Testis (tissue), 3 donors: Measurements from ENCODE around the gene KRT6A. TPM values are rescaled to one million over a fixed set of nuclear protein-coding genes. Genes with fewer than 3 reads are reported as not detected.

Experiments used
- DNase-seq: peaks from one replicate; pipeline ENCODE4 v3.0.0-alpha.2; 2019
- H3K27ac ChIP-seq, 2 donors: fragments of 200-600 bp; sonication (generic); one replicate each; pipeline ENCODE4 v1.5.1; 2019
- H3K27me3 ChIP-seq: fragments of 200-600 bp; sonication (generic); one replicate; pipeline ENCODE4 v1.5.1; 2019
- H3K36me3 ChIP-seq: fragments of 200-600 bp; sonication (generic); one replicate; pipeline ENCODE4 v1.5.1; 2017; ENCODE audit warnings: low read depth; ENCODE audit errors: missing control alignments
- H3K4me1 ChIP-seq: fragments of 200-600 bp; sonication (generic); one replicate; pipeline ENCODE4 v1.5.1; 2019
- H3K4me3 ChIP-seq, 2 donors: fragments of 200-600 bp; sonication (generic); one replicate each; pipeline ENCODE4 v1.5.1; 2017 to 2019
- H3K9me3 ChIP-seq: fragments of 200-600 bp; sonication (generic); one replicate; pipeline ENCODE4 v1.5.1; 2017
- POLR2A ChIP-seq: fragments of 450-650 bp; IDR thresholded peaks from one replicate; pipeline ENCODE4 v1.6.1; 2017; ENCODE audit warnings: antibody characterized with exemption, mild to moderate bottlenecking, moderate library complexity
- WGBS, 2 donors: methylation state at CpG; one replicate each; pipeline ENCODE4 v1.1.5; 2018; 5-methylcytosine and 5-hydroxymethylcytosine counted together
- intact Hi-C: fragments of 100-400 bp; cut with DNase I; formaldehyde crosslinking; loops from one replicate; pipeline ENCODE4 v1.15.1; 2023; ENCODE audit warnings: low total_unique reads
- polyA plus RNA-seq: library from polyadenylated mRNA; stranded (reverse); fragments of 350-450 nt; fragmentation: Illumina TruSeq; extraction: RNeasy Lipid Tissue Mini Kit (QIAGEN cat#74804); gene quantifications from one replicate; pipeline ENCODE4 v1.2.3, GENCODE V29; 2014; ENCODE audit warnings: low read depth, low replicate concordance; ENCODE audit not compliant: insufficient read depth
- total RNA-seq, 2 donors: library from RNA; depleted of rRNA; stranded (reverse); fragments of >200 nt; gene quantifications; one replicate each; pipeline ENCODE4 v1.2.3, GENCODE V29; 2016
- TF ChIP-seq, protein P1 (sequence below), 3 experiments: fragments of 450-650 bp in 2 of 3; fragments of 200-600 bp in 1 of 3; sonication (generic) in 1 of 3; IDR thresholded peaks; one replicate each; pipeline ENCODE4 v1.5.1; 2016 to 2019; ENCODE audit warnings: antibody characterized with exemption in 3 of 3, mild to moderate bottlenecking in 2 of 3, moderate library complexity in 1 of 3

The KRT6A gene
- total and polyA plus RNA-seq, 3 donors from 2014 or later: 0.19 to 1.5 (median 0.63) TPM

- WGBS, 2 donors: 88 to 92% methylated on average over 3 of the region's 3 CpGs
- Histone ChIP-seq H3K4me3 (no peak overlapping the region), H3K36me3 (no peaks in the 10 kb centered on the region), H3K4me1 (no peaks in the 10 kb centered on the region), H3K9me3 (no peaks in the 10 kb centered on the region), H3K27me3 (no peaks in the 10 kb centered on the region), H3K27ac (no peak overlapping the region)
- intact Hi-C loops: no loop called here
- TF ChIP-seq, protein P1, sequence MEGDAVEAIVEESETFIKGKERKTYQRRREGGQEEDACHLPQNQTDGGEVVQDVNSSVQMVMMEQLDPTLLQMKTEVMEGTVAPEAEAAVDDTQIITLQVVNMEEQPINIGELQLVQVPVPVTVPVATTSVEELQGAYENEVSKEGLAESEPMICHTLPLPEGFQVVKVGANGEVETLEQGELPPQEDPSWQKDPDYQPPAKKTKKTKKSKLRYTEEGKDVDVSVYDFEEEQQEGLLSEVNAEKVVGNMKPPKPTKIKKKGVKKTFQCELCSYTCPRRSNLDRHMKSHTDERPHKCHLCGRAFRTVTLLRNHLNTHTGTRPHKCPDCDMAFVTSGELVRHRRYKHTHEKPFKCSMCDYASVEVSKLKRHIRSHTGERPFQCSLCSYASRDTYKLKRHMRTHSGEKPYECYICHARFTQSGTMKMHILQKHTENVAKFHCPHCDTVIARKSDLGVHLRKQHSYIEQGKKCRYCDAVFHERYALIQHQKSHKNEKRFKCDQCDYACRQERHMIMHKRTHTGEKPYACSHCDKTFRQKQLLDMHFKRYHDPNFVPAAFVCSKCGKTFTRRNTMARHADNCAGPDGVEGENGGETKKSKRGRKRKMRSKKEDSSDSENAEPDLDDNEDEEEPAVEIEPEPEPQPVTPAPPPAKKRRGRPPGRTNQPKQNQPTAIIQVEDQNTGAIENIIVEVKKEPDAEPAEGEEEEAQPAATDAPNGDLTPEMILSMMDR (IDR thresholded peaks at IDR 0.05): no peak
- no peak for TF ChIP-seq POLR2A
- no peak for DNase-seq
Observed at GRCh38 chr12:52519387-52519703, 26.3 kb upstream of the KRT6A start.

DNA sequence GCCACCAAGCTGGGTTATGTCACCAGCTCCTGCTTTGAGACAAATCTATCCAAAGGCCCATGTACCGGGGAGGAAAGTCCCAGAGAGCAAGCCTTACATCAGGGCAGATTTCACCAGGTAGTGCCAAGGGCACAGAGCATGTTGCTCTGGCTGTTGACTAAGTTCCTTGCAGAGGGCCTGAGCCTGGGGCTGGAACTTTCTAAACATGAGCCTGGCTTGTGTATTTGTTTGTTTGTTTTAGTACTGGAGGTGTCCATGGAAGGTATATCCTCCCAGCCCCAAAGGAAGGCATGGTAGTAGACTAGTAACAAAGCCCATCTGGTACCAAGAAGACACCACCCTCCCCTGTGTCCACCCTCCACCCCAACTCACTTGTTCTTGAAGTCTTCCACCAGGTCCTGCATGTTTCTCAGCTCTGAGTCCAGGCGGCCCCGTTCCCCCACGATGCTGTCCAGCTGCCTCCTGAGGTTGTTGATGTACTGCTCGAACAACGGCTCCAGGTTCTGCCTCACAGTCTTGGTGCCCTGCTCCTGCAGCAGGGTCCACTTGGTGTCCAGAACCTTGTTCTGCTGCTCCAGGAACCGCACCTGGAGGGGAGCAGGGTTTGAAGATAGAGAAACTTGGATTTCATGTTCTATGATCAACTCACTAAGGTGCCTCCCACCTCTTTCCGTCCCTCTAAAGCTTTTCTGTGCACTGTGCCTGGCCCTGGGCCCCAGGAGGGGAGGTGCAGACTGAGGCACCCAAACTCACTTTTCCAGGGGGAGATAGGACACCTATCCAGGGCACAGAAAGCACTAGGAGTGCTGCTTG is 25.7 kb upstream of the KRT6A start:
- no peaks in the 10 kb centered on the region for H3K27me3 ChIP-seq
- no peak overlapping the region for H3K27ac ChIP-seq
- DNase-seq: peak; percentile 4
- no peaks in the 10 kb centered on the region for H3K36me3 ChIP-seq
- intact Hi-C loops: no loop called here
- H3K4me1 ChIP-seq: no peaks in the 10 kb centered on the region
- WGBS, 2 donors: 86 to 96% methylated on average over 4 to 8 of the region's 8 CpGs
- TF ChIP-seq POLR2A: no peak
- TF ChIP-seq, protein P1 (IDR thresholded peaks at IDR 0.05): no peak
- H3K4me3 ChIP-seq: no peak overlapping the region
- H3K9me3 ChIP-seq: no peaks in the 10 kb centered on the region

- no peak for DNase-seq
- H3K9me3 ChIP-seq: no peaks in the 10 kb centered on the region
- no peak for TF ChIP-seq POLR2A
- TF ChIP-seq, protein P1 (IDR thresholded peaks at IDR 0.05): no peak
- H3K4me3 ChIP-seq: no peak overlapping the region
- no peaks in the 10 kb centered on the region for H3K4me1 ChIP-seq
- H3K27me3 ChIP-seq: no peaks in the 10 kb centered on the region
- intact Hi-C loops: no loop called here
- WGBS, 2 donors: 95 to 99% methylated on average over 5 of the region's 5 CpGs
- H3K27ac ChIP-seq: no peak overlapping the region
- no peaks in the 10 kb centered on the region for H3K36me3 ChIP-seq
Observed at GRCh38 chr12:52517888-52518287, 24.8 kb upstream of the KRT6A start.

- 94 to 95% methylated on average over 13 to 14 of the region's 14 CpGs for WGBS, 2 donors
- H3K36me3 ChIP-seq: no peaks in the 10 kb centered on the region
- no peaks in the 10 kb centered on the region for H3K4me1 ChIP-seq
- H3K27me3 ChIP-seq: no peaks in the 10 kb centered on the region
- DNase-seq: peak; percentile 7
- no peak overlapping the region for H3K27ac ChIP-seq
- H3K4me3 ChIP-seq: no peak overlapping the region
- no peak for TF ChIP-seq POLR2A
- TF ChIP-seq, protein P1 (IDR thresholded peaks at IDR 0.05): no peak
- no peaks in the 10 kb centered on the region for H3K9me3 ChIP-seq
- intact Hi-C loops: no loop called here
Observed at GRCh38 chr12:52517005-52517835, 24.2 kb upstream of the KRT6A start.
